WTC11 (cell line): ENCODE results near the gene VIPR2. TPM values are rescaled to one million over a fixed set of nuclear protein-coding genes. Genes with fewer than 3 reads are reported as not detected.

Experiments used
- ATAC-seq: fragments of 200-7000 bp; cut with Tn5 transposase; 2 replicates; pipeline ENCODE4 v1.10.0; 2021; ENCODE audit warnings: mild to moderate bottlenecking, moderate library complexity
- CTCF ChIA-PET: fragments of 300-600 bp; sonication (Branson Sonifier 250); formaldehyde crosslinking; loops from one replicate; lab custom pipeline; 2021; ENCODE audit warnings: antibody characterized with exemption; lab: Charles Lee
- POLR2A ChIA-PET: fragments of 350-600 bp; sonication (Branson Sonifier 250); formaldehyde crosslinking; loops from one replicate; lab custom pipeline; 2021; ENCODE audit warnings: antibody characterized with exemption; lab: Charles Lee
- DNase-seq: peaks from one replicate; pipeline ENCODE4 v3.0.0; 2021; ENCODE audit warnings: low spot score
- H3K27ac Mint-ChIP-seq: 2 replicates; pipeline ENCODE4 v1.8.0; 2021; ENCODE audit warnings: mixed read lengths
- H3K27me3 Mint-ChIP-seq: 2 replicates; pipeline ENCODE4 v1.8.0; 2021; ENCODE audit warnings: low read depth, mild to moderate bottlenecking, moderate library complexity, mixed read lengths
- H3K36me3 Mint-ChIP-seq: 2 replicates; pipeline ENCODE4 v1.8.0; 2021; ENCODE audit warnings: mixed read lengths
- H3K4me1 Mint-ChIP-seq: 2 replicates; pipeline ENCODE4 v1.8.0; 2022; ENCODE audit warnings: mixed read lengths
- H3K4me3 Mint-ChIP-seq: 2 replicates; pipeline ENCODE4 v1.8.0; 2021; ENCODE audit warnings: mild to moderate bottlenecking, moderate library complexity, mixed read lengths
- H3K9me3 Mint-ChIP-seq: 2 replicates; pipeline ENCODE4 v1.8.0; 2021; ENCODE audit warnings: mixed read lengths
- ATF6 ChIP-seq: sonication (generic); formaldehyde crosslinking; IDR thresholded peaks from 2 replicates; pipeline ENCODE4 v1.8.1; 2023; ENCODE audit warnings: mild to moderate bottlenecking, missing genetic modification reagents
- CREB1 ChIP-seq: sonication (generic); formaldehyde crosslinking; IDR thresholded peaks from 2 replicates; pipeline ENCODE4 v1.8.0; 2023; ENCODE audit warnings: mild to moderate bottlenecking, missing genetic modification reagents
- EMX1 ChIP-seq: fragments of 250-450 bp; sonication (Bioruptor Pico); IDR thresholded peaks from 2 replicates; pipeline ENCODE4 v1.8.0; 2021; ENCODE audit warnings: mild to moderate bottlenecking
- FOXP1 ChIP-seq: sonication (generic); formaldehyde crosslinking; IDR thresholded peaks from 2 replicates; pipeline ENCODE4 v1.8.0; 2022; ENCODE audit warnings: missing genetic modification reagents, mild to moderate bottlenecking, moderate library complexity, borderline replicate concordance
- GTF2I ChIP-seq: fragments of 250-450 bp; sonication (Bioruptor Pico); conservative IDR thresholded peaks from 2 replicates; pipeline ENCODE4 v1.4.0; 2021; ENCODE audit warnings: mild to moderate bottlenecking
- JAZF1 ChIP-seq: fragments of 250-450 bp; sonication (Bioruptor Pico); IDR thresholded peaks from 2 replicates; pipeline ENCODE4 v1.9.0; 2021; ENCODE audit warnings: moderate library complexity, mild to moderate bottlenecking, inconsistent platforms
- JUN ChIP-seq: sonication (generic); formaldehyde crosslinking; IDR thresholded peaks from 2 replicates; pipeline ENCODE4 v1.8.0; 2023; ENCODE audit warnings: mild to moderate bottlenecking, missing genetic modification reagents
- MAX ChIP-seq: sonication (generic); formaldehyde crosslinking; IDR thresholded peaks from 2 replicates; pipeline ENCODE4 v1.8.0; 2022; ENCODE audit warnings: mild to moderate bottlenecking, missing genetic modification reagents
- NFE2L1 ChIP-seq: sonication (generic); formaldehyde crosslinking; IDR thresholded peaks from 2 replicates; pipeline ENCODE4 v1.8.1; 2023; ENCODE audit warnings: missing genetic modification reagents
- PRDM15 ChIP-seq: sonication (generic); formaldehyde crosslinking; IDR thresholded peaks from 2 replicates; pipeline ENCODE4 v1.8.0; 2022; ENCODE audit warnings: missing genetic modification reagents
- SOX15 ChIP-seq: fragments of 250-450 bp; sonication (Bioruptor Pico); IDR thresholded peaks from 2 replicates; pipeline ENCODE4 v1.9.0; 2021; ENCODE audit warnings: mild to moderate bottlenecking
- STAT6 ChIP-seq: sonication (generic); formaldehyde crosslinking; conservative IDR thresholded peaks from 2 replicates; pipeline ENCODE4 v1.8.1; 2023; ENCODE audit warnings: mild to moderate bottlenecking, low read depth, missing genetic modification reagents, moderate library complexity
- TEAD4 ChIP-seq: sonication (generic); formaldehyde crosslinking; IDR thresholded peaks from 2 replicates; pipeline ENCODE4 v1.8.0; 2022; ENCODE audit warnings: mild to moderate bottlenecking, missing genetic modification reagents
- USF1 ChIP-seq: sonication (generic); formaldehyde crosslinking; IDR thresholded peaks from 2 replicates; pipeline ENCODE4 v1.8.0; 2022; ENCODE audit warnings: mild to moderate bottlenecking, missing genetic modification reagents
- USF2 ChIP-seq: sonication (generic); formaldehyde crosslinking; IDR thresholded peaks from 2 replicates; pipeline ENCODE4 v1.8.1; 2023; ENCODE audit warnings: mild to moderate bottlenecking, missing genetic modification reagents, moderate library complexity
- ZBTB43 ChIP-seq: sonication (generic); formaldehyde crosslinking; IDR thresholded peaks from 2 replicates; pipeline ENCODE4 v1.8.1; 2023; ENCODE audit warnings: mild to moderate bottlenecking, missing genetic modification reagents
- ZNF121 ChIP-seq: sonication (generic); formaldehyde crosslinking; IDR thresholded peaks from 2 replicates; pipeline ENCODE4 v1.8.0; 2023; ENCODE audit warnings: missing genetic modification reagents
- ZNF512 ChIP-seq: sonication (generic); formaldehyde crosslinking; IDR thresholded peaks from 2 replicates; pipeline ENCODE4 v1.8.1; 2022; ENCODE audit warnings: missing genetic modification reagents, borderline replicate concordance
- total RNA-seq: library from RNA; stranded (reverse); gene quantifications from 3 replicates; pipeline ENCODE4 v1.2.3, GENCODE V29; 2021

Gene VIPR2
- total RNA-seq, 1 experiment from 2014 or later, result 7.5 TPM

GRCh38 chr7:159060440-159060839 is 84.2 kb downstream of the VIPR2 start (continued):
- no peak for TF ChIP-seq USF2 (CRISPR knock-in tag)

GRCh38 chr7:159059629-159060028 is 85.0 kb downstream of the VIPR2 start:
- H3K27me3 Mint-ChIP-seq, result no peaks in the 10 kb centered on the region
- H3K27ac Mint-ChIP-seq, result no peak overlapping the region
- TF ChIP-seq ZBTB43 (CRISPR knock-in tag) (no peak), USF1 (CRISPR knock-in tag) (no peak), JAZF1 (no peak), ZNF512 (CRISPR knock-in tag) (no peak), ZNF121 (CRISPR knock-in tag) (no peak), PRDM15 (no peak), GTF2I (no peak), NFE2L1 (no peak), SOX15 (CRISPR knock-in tag) (no peak), TEAD4 (no peak), FOXP1 (no peak), ATF6 (CRISPR knock-in tag) (no peak), CREB1 (CRISPR knock-in tag) (no peak), EMX1 (CRISPR knock-in tag) (no peak), JUN (CRISPR knock-in tag) (no peak), MAX (CRISPR knock-in tag) (no peak), STAT6 (CRISPR knock-in tag) (no peak)
- no peak for DNase-seq
- ATAC-seq, result no peak
- CTCF ChIA-PET, result no interaction called here
- H3K4me1 Mint-ChIP-seq, result no peaks in the 10 kb centered on the region
- H3K36me3 Mint-ChIP-seq, result no peaks in the 10 kb centered on the region
- POLR2A ChIA-PET, result no interaction called here
- peaks cover 6% of the 10 kb centered on the region; the same call in 1 of the 2 replicates for H3K9me3 Mint-ChIP-seq
- H3K4me3 Mint-ChIP-seq, result no peak overlapping the region
